ENCODE measurements around the gene GJC2.
"Not testable (repeated sequence)": the region's sequence is repeated elsewhere in the genome, so short reads cannot be mapped to it uniquely, and the experiment has no call there.

Gene GJC2

DNA sequence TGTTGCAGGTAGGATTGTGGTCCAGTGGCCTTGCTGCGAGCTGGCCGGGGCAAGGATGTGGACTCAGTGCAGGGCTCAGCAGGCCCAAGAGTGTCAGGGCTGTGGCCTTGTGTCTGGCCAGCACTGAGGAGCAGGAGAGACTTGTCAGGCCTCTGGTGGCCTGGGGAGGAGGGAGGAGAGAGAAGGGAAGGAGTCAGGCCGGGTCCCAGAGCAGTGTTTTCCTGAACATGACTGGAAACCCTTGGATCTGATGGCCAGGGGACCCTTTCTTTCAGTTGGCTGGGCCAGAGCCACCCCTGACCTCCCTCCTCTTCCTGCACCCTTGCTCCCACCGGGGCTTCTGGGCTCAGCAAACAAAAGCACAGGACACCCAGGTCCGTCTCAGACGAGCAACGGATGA, 20.9 kb downstream of the GJC2 start:
- in situ Hi-C loops (cut with MboI; ENCODE audit: low sequenced_read_pairs), result no loop called here

DNA sequence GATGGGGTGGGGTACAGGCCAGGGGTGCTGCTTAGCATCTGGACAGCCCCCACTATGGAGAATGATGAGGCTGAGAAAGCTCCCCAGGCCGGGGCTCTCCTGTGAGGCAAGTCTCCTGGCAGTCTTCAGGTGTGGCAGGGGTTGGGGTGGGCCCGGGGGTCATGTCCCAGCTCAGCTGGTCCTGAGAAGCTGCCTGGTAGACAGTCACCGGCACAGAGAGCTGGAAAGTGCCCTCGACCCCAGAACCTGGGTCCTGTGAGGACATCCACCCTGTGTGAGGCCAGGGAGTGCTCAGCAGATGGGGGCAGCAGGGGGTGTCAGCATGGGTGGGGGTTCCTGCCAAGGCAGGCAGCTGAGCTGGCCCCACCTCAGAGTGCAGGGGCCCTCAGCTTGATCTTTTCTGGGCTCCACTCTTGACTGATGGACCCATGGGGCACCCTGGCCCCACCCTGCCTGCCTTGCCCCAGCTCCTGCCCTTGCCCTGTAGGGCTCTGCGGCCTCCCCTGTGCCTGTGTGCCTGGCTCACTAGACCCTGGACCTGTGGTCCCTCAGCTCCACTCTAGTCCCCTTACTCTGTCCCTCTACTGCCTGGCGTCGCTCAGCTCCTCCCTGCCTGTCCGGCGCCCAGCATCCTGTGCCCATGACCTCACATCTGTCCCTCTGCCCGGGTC, 21.6 kb downstream of the GJC2 start:
- in situ Hi-C loops (cut with MboI; ENCODE audit: low sequenced_read_pairs), result no loop called here

GRCh38 chr1:228172591-228173527, 23.1 kb downstream of the GJC2 start:
- in situ Hi-C loops (cut with MboI; ENCODE audit: low sequenced_read_pairs), result no loop called here

DNA sequence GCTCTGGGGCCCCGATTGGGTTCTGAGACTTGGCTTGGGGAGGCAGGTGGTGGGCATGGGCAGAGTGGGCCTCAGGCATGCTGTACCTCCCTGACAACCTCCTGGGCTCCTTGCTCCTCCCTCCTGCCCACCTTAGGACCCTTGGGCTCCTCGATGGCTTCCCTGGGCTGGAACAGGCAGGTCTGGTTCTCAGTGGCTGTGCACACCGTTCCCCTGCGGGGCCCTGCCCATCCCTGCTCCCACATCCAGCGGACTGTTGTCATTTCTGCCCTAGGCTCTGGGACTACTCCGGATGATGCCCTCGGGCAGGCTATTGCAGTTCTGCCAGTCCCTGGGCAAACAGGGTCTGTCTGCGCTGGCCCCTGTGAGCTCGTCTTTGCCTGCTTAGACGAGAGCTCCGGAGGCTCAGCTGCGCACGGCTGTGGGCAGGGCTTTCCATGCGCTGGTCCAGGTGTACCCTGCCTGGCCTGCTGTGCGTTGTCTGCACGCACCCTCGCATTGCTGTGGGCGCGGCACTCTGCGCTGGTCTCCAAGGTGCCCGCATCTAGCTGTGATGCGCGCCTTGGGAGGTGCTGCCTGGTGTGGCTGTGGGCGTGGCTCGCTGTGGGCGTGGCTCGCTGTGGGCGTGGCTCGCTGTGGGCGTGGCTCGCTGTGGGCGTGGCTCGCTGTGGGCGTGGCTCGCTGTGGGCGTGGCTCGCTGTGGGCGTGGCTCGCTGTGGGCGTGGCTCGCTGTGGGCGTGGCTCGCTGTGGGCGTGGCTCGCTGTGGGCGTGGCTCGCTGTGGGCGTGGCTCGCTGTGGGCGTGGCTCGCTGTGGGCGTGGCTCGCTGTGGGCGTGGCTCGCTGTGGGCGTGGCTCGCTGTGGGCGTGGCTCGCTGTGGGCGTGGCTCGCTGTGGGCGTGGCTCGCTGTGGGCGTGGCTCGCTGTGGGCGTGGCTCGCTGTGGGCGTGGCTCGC, 24.1 kb downstream of the GJC2 start:
- in situ Hi-C loops (cut with MboI; ENCODE audit: low sequenced_read_pairs), result not testable (repeated sequence)

DNA sequence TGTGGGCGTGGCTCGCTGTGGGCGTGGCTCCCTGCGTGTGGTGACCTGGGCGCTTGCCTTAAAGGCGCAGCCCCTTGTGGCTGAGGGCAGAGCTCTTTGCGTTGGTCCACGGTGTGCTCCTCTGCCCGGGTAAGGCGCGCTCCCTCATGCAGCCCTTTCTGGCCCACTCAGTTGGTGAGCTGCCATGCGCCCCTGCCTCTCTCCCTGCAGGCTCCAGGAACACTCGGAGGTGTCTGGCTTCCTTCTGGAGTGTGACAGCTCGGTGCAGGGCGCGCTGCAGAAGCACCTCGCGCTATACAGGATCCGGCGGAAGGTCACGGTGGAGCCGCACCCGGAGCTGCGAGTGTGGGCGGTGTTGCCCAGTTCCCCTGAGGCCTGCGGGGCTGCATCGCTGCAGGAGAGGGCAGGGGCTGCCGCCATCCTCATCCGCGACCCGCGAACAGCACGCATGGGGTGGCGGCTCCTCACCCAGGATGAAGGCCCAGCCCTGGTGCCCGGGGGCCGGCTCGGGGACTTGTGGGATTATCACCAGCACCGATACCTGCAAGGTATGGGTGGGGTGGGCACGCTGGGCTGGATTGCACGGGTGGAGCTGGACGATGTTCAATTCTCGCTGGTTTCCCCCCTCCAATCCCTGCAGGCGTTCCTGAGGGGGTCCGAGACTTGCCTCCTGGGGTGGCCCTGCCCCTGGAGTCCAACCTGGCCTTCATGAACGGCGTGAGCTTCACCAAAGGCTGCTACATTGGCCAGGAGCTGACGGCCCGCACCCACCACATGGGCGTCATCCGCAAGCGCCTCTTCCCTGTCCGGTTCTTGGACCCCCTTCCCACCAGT, 25.0 kb downstream of the GJC2 start:
- in situ Hi-C loops (cut with MboI; ENCODE audit: low sequenced_read_pairs), result no loop called here

DNA sequence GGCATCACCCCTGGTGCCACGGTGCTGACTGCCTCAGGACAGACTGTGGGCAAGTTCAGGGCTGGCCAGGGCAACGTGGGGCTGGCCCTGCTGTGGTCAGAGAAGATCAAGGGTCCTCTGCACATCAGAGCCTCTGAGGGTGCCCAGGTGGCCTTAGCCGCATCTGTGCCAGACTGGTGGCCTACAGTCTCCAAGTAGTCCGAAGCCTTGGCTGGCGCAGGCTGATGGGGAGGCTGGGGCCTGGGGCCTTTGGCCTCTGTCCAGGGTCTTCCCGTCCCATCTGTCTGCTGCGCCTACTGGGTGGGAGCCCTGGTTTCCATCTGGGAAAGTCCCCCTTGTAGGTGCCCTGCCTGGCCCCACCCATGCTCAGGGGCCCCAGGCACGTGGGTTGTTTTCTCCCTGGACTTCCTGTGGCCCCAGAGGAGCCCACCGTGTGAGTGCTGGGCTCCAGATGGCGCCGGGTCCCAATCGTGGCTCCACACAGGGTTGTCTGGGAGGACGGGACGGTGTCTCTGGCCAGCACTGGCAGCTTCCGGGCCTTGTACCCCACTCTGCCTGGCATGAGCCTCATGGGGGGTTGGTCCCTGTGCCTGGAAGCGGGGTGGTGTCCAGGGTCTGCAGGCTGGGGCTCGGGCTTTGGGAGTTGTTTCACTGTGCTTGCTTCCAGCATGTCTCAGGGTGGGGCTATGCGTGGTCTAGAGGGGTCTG, 25.7 kb downstream of the GJC2 start:
- in situ Hi-C loops (cut with MboI; ENCODE audit: low sequenced_read_pairs), result no loop called here

- in situ Hi-C loops (cut with MboI; ENCODE audit: low sequenced_read_pairs), result no loop called here
These were observed 26.3 kb downstream of the GJC2 start for GRCh38 chr1:228176024-228176395.

DNA sequence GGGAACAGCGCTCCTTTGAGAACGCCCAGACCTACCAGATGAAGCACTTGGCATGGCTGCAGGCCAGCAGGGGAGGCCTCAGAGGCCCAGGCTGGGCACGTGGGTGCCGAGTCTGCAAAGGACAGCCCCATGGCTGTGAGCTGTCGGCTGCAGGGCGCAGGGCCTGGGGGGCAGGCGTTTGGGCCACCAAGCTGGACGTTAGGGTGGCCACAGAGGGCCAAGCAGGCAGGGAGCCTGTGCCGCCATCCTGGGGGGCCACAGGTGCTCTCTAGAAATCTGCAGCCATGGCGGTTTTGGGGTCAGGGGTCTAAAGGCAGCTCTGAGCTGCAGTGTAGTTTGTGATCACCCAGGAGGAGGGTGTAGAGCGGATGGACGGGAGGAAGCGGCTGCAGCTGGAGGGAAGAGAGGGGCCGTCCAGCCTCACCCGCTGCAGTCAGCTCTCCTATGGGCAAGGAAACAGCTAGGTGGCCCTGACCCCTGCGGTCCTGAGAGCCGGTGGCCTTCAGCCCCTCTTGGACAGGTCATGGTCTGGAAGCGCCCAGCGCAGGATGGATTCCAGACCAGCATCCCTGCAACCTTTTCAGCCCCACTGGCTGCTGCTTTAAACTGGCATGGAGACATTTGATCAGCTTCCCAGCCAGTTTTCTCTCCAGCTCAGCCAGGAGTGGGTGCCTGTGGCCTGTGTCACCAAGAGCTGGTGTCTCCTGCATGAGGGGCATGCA, 26.9 kb downstream of the GJC2 start:
- in situ Hi-C loops (cut with MboI; ENCODE audit: low sequenced_read_pairs), result no loop called here

- in situ Hi-C loops (cut with MboI; ENCODE audit: low sequenced_read_pairs), result no loop called here
These were observed 27.4 kb downstream of the GJC2 start for GRCh38 chr1:228177183-228177475.

- in situ Hi-C loops (cut with MboI; ENCODE audit: low sequenced_read_pairs), result no loop called here
These were observed 28.3 kb downstream of the GJC2 start for GRCh38 chr1:228177721-228178710.

DNA sequence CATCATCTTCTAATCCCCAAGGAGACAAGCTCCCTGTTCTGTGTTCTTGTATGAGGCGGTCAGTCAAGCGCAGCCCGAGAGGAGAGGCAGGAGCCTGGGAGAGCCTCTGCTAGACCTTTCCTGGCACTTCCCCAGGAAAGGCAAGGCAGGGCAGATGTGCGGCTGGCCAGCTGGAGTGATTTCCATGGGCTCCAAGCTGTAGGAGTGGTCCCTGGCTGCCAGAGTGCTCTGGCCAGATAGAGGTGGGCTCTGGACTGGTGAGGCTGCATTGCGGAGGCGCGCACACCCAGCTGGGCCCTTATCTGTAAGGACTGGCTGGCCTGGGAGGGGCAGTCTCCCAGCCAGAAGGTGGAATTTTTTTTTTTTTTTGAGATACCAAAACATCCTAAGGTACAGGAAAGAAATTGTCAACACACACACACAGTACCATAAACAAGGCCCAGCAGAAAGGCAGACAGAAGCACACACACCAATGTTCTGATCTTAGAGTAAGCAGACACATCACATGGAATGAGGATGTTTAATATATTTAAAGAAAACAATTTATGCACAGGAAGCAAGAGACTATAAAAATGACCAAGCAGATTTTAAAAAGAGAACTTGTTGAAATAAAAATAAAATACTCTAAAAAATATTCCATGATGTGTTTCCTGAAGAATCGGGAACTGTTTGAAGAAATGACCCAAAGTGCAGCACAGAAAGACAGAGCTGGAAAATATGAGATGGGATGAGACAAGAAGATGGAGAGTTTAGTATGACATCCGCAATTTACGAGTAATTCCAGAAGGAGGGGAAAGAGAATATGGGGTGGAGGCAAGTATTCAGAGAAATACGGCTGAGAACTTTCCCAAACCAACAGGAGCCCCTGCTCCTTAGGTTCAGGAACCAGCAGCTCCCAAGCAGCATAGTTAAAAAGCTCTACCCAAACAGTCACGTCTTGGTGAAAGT, 29.3 kb downstream of the GJC2 start:
- in situ Hi-C loops (cut with MboI; ENCODE audit: low sequenced_read_pairs), result no loop called here

- in situ Hi-C loops (cut with MboI; ENCODE audit: low sequenced_read_pairs), result no loop called here
These were observed 30.7 kb downstream of the GJC2 start for GRCh38 chr1:228180271-228180958.

DNA sequence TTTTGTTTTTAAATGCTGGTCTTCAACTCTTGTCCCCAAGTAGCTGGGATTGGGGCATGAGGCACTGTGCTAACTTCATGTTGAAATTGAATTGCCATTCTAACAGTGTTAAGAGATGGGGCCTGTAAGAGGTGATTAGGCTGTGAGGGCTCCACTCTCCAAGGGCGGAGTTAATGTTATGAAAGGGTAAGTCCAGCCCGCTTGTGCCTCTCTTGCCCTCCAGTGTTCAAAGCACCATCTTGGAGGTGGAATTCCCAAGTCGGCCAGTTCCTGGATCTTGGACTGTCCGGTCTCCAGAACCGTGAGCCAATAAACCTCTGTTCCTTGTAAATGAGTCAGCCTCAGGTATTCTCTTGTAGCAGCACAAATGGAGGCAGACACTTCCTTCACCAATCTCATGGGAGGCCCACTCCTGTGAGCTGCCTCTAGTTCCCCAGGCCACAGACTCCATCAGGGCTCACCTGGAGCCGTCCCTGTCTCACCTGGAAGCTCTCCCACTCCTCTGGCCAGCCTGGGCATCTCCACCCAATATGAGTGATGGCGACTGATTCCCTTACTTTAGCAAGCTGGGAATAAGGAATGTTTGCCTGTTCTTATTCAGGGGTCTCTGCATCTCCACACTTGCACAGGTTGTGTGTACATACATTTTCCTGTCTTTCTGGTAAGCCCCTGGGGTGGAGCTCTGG, 31.4 kb downstream of the GJC2 start:
- in situ Hi-C loops (cut with MboI; ENCODE audit: low sequenced_read_pairs), result no loop called here

DNA sequence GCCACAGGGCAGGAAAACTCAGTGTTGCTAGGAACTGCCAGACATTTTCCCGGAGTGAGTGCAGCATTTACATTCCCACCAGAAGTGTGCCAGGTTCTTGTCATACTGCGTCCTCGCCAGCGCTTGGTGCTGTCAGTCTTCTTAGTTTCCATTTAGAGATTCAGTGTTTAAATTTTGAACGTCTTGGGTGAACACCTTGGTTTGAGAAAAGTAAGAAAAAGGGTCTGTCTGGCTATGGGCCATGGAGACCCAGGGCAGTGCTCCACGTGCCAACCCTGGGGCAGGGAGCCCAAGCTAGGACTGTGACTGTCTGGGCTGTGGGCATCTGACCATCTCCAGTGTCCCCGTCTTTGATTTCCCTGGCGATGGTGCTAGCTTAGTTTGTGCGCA, 31.9 kb downstream of the GJC2 start:
- in situ Hi-C loops (cut with MboI; ENCODE audit: low sequenced_read_pairs), result no loop called here

- in situ Hi-C loops (cut with MboI; ENCODE audit: low sequenced_read_pairs), result no loop called here
These were observed 32.7 kb downstream of the GJC2 start for GRCh38 chr1:228182296-228183030.

All from HL-60/S4 (cell line).